ENCODE measurements around the gene MTAP.

The MTAP gene

DNA sequence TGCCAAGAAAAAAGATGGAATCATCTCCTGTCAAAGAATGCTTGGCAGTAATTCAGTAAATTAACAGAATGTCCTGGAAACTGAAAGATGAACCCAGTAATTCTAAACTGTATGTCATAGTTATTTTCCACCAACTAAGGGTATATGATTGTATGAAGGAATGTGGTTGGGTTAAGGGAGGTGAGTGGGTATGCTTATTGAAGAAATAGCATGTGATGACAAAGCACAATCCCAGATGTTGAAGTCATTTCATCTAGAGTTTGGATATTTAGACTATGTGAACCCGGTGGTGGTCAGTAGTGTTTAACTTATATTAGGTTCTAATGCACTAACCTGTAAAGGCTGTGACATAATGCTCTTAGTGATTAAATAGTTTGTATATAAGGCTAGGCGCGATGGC, 104.4 kb downstream of the MTAP start:
- H3K36me3 ChIP-seq (ENCODE audit: low read length), result peaks cover 13% of the 10 kb centered on the region; the same call in 1 of the 2 replicates
- H2AFZ ChIP-seq (ENCODE audit: low read depth, low read length, severe bottlenecking), result no peak overlapping the region
- no peak overlapping the region for H3K4me2 ChIP-seq (ENCODE audit: low read depth, low read length, poor library complexity, severe bottlenecking)
- no peaks in the 10 kb centered on the region for H3K27me3 ChIP-seq (ENCODE audit: low read length)
- H4K20me1 ChIP-seq (ENCODE audit: low read depth, low read length), result no peaks in the 10 kb centered on the region
- no peaks in the 10 kb centered on the region for H3K9me3 ChIP-seq (ENCODE audit: insufficient read depth, low read length)
- no peaks in the 10 kb centered on the region for H3K9me2 ChIP-seq (replicated peaks; ENCODE audit: insufficient read depth, low read length)
- TF ChIP-seq CTCF (IDR thresholded peaks at IDR 0.05; ENCODE audit: insufficient read depth, low read length, poor library complexity, severe bottlenecking) (no peak), EZH2phosphoT487 (conservative IDR thresholded peaks at IDR 0.05; ENCODE audit: low read length) (no peak)
- H3K27ac ChIP-seq (ENCODE audit: low read depth, low read length), result no peak overlapping the region
- 0 out of 2 replicates have a peak, but pooled peaks cover 2% of the 10 kb centered on the region for H3F3A ChIP-seq (ENCODE audit: insufficient read depth)
- no peak overlapping the region for H3K9ac ChIP-seq (ENCODE audit: low read length)
- H3K4me3 ChIP-seq (ENCODE audit: insufficient read depth, low read length, poor library complexity, severe bottlenecking), result no peak overlapping the region
- no peaks in the 10 kb centered on the region for H3K79me2 ChIP-seq (ENCODE audit: insufficient read depth, low read length)

GRCh38 chr9:21919377-21920362, 117.2 kb downstream of the MTAP start:
- Histone ChIP-seq H3K9ac (ENCODE audit: low read length) (peak overlapping the region; percentile 37), H3K27me3 (ENCODE audit: low read length) (no peaks in the 10 kb centered on the region), H3F3A (ENCODE audit: insufficient read depth) (0 out of 2 replicates have a peak, but pooled peaks cover 9% of the 10 kb centered on the region), H4K20me1 (ENCODE audit: low read depth, low read length) (no peaks in the 10 kb centered on the region), H3K9me3 (ENCODE audit: insufficient read depth, low read length) (no peaks in the 10 kb centered on the region), H3K4me3 (ENCODE audit: insufficient read depth, low read length, poor library complexity, severe bottlenecking) (peak overlapping the region; percentile 16), H3K27ac (ENCODE audit: low read depth, low read length) (peak overlapping the region; percentile 79), H3K36me3 (ENCODE audit: low read length) (no peaks in the 10 kb centered on the region), H3K4me2 (ENCODE audit: low read depth, low read length, poor library complexity, severe bottlenecking) (peak overlapping the region; percentile 61), H3K79me2 (ENCODE audit: insufficient read depth, low read length) (no peaks in the 10 kb centered on the region), H2AFZ (ENCODE audit: low read depth, low read length, severe bottlenecking) (peak overlapping the region; percentile 52), H3K9me2 (replicated peaks; ENCODE audit: insufficient read depth, low read length) (no peaks in the 10 kb centered on the region)
- TF ChIP-seq EZH2phosphoT487 (conservative IDR thresholded peaks at IDR 0.05; ENCODE audit: low read length) (no peak), CTCF (IDR thresholded peaks at IDR 0.05; ENCODE audit: insufficient read depth, low read length, poor library complexity, severe bottlenecking) (no peak)

- Histone ChIP-seq H3K36me3 (ENCODE audit: low read length) (no peaks in the 10 kb centered on the region), H3K27me3 (ENCODE audit: low read length) (no peaks in the 10 kb centered on the region), H3K79me2 (ENCODE audit: insufficient read depth, low read length) (no peaks in the 10 kb centered on the region), H3K9me2 (replicated peaks; ENCODE audit: insufficient read depth, low read length) (no peaks in the 10 kb centered on the region), H4K20me1 (ENCODE audit: low read depth, low read length) (no peaks in the 10 kb centered on the region), H3K27ac (ENCODE audit: low read depth, low read length) (no peak overlapping the region), H2AFZ (ENCODE audit: low read depth, low read length, severe bottlenecking) (no peak overlapping the region), H3K9ac (ENCODE audit: low read length) (no peak overlapping the region), H3K4me3 (ENCODE audit: insufficient read depth, low read length, poor library complexity, severe bottlenecking) (no peak overlapping the region), H3K9me3 (ENCODE audit: insufficient read depth, low read length) (no peaks in the 10 kb centered on the region), H3K4me2 (ENCODE audit: low read depth, low read length, poor library complexity, severe bottlenecking) (no peak overlapping the region), H3F3A (ENCODE audit: insufficient read depth) (0 out of 2 replicates have a peak, but pooled peaks cover 7% of the 10 kb centered on the region)
- TF ChIP-seq CTCF (IDR thresholded peaks at IDR 0.05; ENCODE audit: insufficient read depth, low read length, poor library complexity, severe bottlenecking) (no peak), EZH2phosphoT487 (conservative IDR thresholded peaks at IDR 0.05; ENCODE audit: low read length) (no peak)
These were observed 121.3 kb downstream of the MTAP start for GRCh38 chr9:21923694-21924093.

Measured in SU-DHL-6 (cell line).